Measurements from ENCODE around the gene ABCG2.
"Not testable (repeated sequence)": the region's sequence is repeated elsewhere in the genome, so short reads cannot be mapped to it uniquely, and the experiment has no call there.

ABCG2 gene

DNA sequence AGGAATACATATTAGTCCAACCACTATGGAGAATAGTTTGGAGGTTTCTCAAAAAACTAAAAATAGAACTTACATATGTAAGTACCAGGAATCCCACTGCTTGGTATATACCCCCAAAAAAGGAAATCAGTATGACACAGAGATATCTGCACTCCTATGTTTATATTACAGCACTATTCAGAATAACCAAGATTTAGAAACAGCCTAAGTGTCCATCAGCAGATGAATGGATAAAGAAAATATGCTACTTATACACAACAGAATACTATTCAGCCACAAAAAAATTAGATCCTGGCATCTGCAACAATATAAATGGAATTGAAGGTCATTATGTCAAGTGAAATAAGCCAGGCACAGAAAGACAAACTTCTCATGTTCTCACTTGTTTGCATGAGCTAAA, 27.5 kb upstream of the ABCG2 start:
- Mint-ChIP-seq H3K36me3 (ENCODE audit: low read depth) (no peaks in the 10 kb centered on the region), H3K4me1 (ENCODE audit: low read depth) (peaks cover 15% of the 10 kb centered on the region), H3K27me3 (peaks cover 8% of the 10 kb centered on the region), H3K27ac (no peak overlapping the region), H3K9me3 (no peaks in the 10 kb centered on the region), H3K4me3 (no peak overlapping the region)
- DNase-seq: no peak

DNA sequence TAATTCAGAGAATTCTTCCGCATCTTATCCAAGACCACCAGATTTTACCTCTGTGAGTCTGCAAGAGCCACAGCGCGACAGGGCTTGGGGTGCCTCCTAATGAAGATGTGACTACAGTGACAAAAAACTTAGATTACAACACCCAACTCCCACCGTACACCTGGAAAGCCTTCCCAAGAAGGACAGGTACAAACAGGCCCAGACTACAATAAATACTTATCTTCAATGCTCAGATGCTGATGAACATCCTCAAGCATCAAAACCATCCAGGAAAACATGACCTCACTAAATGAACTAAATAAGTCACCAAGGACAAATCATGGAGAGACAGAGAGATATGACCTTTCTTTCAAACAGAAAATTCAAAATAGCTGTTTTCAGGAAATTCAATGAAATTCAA, 20.8 kb upstream of the ABCG2 start:
- Mint-ChIP-seq H3K4me1 (ENCODE audit: low read depth) (peaks cover 7% of the 10 kb centered on the region), H3K9me3 (peaks cover 3% of the 10 kb centered on the region), H3K36me3 (ENCODE audit: low read depth) (no peaks in the 10 kb centered on the region), H3K27me3 (peaks cover 23% of the 10 kb centered on the region), H3K4me3 (no peak overlapping the region), H3K27ac (no peak overlapping the region)
- DNase-seq: no peak

DNA sequence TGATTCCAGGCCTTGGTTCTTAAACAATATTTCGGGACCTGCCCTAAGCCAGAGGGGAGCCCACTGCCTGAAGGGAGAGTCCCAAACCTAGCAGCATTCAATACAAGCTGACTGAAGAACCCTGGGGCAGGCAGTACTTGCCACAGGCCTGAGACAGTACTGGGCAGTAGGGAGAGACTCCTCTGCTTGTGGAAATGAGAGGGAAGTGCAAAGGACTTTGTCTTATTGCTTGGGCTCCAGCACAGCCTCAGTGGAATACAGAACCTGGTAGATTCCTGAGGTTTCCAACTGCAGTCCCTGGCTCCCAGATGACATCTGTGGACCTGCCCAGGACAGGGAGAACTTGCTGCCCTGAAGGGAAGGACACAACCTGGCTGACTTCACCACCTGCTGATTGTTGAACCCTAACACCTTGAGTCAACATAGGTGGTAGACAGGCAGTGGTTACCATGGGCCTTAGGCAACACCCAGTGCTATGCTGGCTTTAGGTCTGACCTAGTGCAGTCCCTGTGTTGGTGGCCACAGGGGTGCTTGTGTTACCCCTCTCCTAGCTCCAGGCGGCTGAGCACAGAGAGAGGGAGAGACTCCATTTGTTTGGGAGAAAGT, 20.3 kb upstream of the ABCG2 start:
- DNase-seq: no peak
- Mint-ChIP-seq H3K36me3 (ENCODE audit: low read depth) (no peaks in the 10 kb centered on the region), H3K4me1 (ENCODE audit: low read depth) (peaks cover 7% of the 10 kb centered on the region), H3K27me3 (peaks cover 23% of the 10 kb centered on the region), H3K27ac (no peak overlapping the region), H3K4me3 (no peak overlapping the region), H3K9me3 (peaks cover 3% of the 10 kb centered on the region)

DNA sequence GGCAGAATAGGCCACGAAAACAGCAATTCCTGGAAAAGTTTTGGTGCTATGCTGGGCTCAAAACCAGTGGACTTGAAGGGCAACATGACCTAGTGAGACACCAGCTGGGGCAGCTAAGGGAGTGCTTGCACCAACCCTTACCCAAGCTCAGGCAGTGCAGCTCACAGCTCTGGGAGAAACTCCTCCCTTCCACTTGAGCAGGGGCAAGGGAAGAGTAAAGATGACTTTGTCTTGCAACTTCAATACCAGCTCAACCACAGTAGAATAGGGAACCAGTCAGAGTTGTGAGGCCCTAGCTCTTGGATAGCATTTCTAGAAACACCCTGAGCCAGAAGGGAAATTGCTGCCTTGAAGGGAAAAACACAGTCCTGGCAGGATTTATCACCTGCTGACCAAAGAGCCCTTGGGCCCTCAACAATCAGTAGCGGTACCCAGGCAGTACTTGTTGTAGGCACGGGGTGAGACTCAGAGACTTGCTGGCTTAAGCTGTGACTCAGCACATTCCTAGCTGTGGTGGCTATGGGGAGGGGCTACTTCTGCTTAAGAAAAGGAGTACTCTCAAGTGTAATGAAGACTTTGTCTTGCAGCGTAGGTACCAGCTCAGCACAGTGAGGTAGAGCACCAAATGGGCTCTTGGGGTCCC, 19.7 kb upstream of the ABCG2 start:
- no peak for DNase-seq
- Mint-ChIP-seq H3K27me3 (peaks cover 23% of the 10 kb centered on the region), H3K36me3 (ENCODE audit: low read depth) (no peaks in the 10 kb centered on the region), H3K4me3 (no peak overlapping the region), H3K9me3 (peaks cover 3% of the 10 kb centered on the region), H3K4me1 (ENCODE audit: low read depth) (peaks cover 7% of the 10 kb centered on the region), H3K27ac (no peak overlapping the region)

DNA sequence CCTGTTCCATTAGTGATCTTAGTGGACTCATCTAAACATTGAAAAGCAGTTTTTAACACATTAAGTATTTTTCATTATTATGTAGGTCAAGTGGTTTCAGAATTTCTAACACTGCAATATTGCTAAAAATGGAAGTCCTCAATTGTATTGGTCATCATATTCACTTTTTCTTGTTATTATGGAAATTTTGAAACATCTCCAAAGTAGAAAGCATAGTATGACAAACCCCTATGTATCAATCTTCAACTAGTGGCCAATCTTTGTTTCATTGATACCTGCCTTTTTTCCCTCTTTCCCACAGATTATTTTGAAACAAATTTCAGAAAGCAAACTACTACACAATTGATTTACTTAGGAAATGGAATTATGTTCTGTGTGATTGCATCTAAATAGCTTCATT, 14.5 kb upstream of the ABCG2 start:
- Mint-ChIP-seq H3K27me3 (peaks cover 9% of the 10 kb centered on the region), H3K4me1 (ENCODE audit: low read depth) (peaks cover 8% of the 10 kb centered on the region), H3K4me3 (no peak overlapping the region), H3K36me3 (ENCODE audit: low read depth) (no peaks in the 10 kb centered on the region), H3K27ac (no peak overlapping the region), H3K9me3 (no peaks in the 10 kb centered on the region)
- DNase-seq: no peak

DNA sequence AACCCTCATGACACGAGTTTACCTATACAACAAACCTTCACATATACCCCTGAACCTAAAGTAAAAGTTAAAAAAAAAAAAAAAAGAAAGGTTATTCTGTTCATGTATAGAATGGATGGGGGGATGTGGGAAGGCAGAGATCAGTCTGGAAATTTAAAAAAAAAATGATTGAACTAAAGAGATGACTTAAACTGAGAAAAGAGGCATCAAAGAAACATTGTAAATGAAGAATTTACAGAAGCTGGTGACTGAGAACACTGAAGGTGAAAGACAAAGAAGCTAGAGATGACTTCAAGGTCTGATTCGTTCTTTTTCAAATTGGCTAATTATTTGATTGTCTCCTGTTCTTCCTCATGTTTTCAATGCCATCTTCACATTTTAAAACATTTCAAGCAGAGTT, 12.8 kb upstream of the ABCG2 start:
- H3K4me1 Mint-ChIP-seq (ENCODE audit: low read depth): peaks cover 8% of the 10 kb centered on the region
- H3K27ac Mint-ChIP-seq: no peak overlapping the region
- no peaks in the 10 kb centered on the region for H3K9me3 Mint-ChIP-seq
- no peaks in the 10 kb centered on the region for H3K27me3 Mint-ChIP-seq
- no peaks in the 10 kb centered on the region for H3K36me3 Mint-ChIP-seq (ENCODE audit: low read depth)
- no peak for DNase-seq
- H3K4me3 Mint-ChIP-seq: no peak overlapping the region

DNA sequence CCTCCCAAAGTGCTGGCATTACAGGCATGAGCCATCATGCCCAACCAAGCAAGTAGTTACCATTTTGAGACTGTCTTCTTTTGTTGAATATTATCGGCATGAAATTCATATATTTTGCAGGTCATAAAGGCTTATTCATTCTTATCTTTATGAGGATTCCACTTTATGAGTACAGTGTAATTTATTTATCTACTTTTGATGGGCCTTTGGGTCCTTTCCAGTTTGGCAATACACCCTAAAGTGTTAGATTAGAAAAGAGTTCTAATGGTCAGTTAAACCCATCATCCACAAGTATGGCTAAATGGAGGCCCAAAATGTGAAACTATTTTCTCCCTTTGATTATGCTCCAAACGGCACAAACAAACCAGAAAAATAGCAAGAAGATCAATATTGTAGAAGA, 10.9 kb upstream of the ABCG2 start:
- Mint-ChIP-seq H3K27me3 (no peaks in the 10 kb centered on the region), H3K4me1 (ENCODE audit: low read depth) (peaks cover 8% of the 10 kb centered on the region), H3K9me3 (no peaks in the 10 kb centered on the region), H3K27ac (no peak overlapping the region), H3K4me3 (no peak overlapping the region), H3K36me3 (ENCODE audit: low read depth) (no peaks in the 10 kb centered on the region)
- no peak for DNase-seq

DNA sequence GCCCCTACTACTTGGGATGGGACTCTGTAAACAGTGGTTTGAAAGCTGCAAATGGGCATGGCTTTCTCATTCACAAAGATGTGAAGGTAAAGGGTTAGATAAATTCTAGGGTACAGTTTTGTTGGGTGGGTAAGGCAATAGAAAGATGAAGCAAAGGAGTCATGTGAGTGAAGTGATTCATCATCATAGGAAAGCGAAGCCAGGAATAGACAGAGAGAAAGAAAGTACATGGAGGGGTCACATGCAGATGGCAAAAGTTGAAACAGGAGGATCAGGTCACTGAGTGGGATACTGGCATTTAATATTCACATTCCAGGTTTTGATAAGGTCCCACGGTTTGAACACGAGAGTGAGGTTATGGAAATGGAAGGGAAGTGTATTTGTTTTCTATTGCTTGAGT, 8.2 kb upstream of the ABCG2 start:
- Mint-ChIP-seq H3K4me1 (ENCODE audit: low read depth) (peaks cover 1% of the 10 kb centered on the region), H3K9me3 (no peaks in the 10 kb centered on the region), H3K27ac (no peak overlapping the region), H3K36me3 (ENCODE audit: low read depth) (no peaks in the 10 kb centered on the region), H3K27me3 (no peaks in the 10 kb centered on the region), H3K4me3 (no peak overlapping the region)
- no peak for DNase-seq

DNA sequence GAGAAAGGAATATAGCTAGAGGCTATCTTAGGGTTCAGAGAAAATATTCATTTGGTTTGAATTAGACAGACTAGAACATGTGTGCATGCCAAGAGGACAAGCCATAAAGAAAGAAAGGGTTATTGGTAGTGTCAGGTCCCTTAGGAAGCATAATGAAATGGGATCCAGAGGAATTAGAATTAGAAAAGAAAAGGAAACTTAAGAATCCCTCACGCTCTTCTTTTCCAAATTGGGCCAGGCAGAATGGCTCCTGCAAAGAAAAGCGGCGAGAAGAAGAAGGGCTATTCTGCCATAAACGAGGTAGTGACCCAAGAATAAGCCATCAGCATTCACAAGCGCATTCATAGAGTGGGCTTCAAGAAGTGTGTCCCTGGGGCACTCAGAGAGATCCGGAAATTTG, 4.9 kb upstream of the ABCG2 start:
- Mint-ChIP-seq H3K27ac (no peak overlapping the region), H3K4me3 (no peak overlapping the region), H3K36me3 (ENCODE audit: low read depth) (no peaks in the 10 kb centered on the region), H3K27me3 (peaks cover 8% of the 10 kb centered on the region), H3K4me1 (ENCODE audit: low read depth) (peaks cover 8% of the 10 kb centered on the region), H3K9me3 (no peaks in the 10 kb centered on the region)
- no peak for DNase-seq

DNA sequence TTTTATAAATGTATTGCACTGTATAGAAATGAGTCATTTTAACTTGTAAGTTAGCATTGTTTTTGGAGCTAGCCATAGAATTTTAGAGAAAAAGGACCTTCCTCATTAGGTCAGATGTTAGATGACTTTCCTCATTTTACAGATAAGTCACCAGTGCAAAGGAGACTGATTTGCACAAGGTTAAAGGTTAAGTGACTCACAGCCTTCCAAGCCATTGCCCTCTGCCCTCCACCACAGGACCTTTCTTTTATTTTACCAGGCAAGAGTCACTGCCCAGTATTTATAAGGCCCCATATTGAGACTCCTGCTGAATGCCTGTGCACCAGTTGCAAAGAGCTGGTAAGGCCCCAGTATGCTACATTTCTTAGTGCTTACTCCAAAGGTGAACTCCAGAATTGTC, 4.2 kb upstream of the ABCG2 start:
- Mint-ChIP-seq H3K27ac (no peak overlapping the region), H3K4me1 (ENCODE audit: low read depth) (peaks cover 15% of the 10 kb centered on the region), H3K27me3 (peaks cover 14% of the 10 kb centered on the region), H3K9me3 (no peaks in the 10 kb centered on the region), H3K4me3 (no peak overlapping the region), H3K36me3 (ENCODE audit: low read depth) (no peaks in the 10 kb centered on the region)
- no peak for DNase-seq

DNA sequence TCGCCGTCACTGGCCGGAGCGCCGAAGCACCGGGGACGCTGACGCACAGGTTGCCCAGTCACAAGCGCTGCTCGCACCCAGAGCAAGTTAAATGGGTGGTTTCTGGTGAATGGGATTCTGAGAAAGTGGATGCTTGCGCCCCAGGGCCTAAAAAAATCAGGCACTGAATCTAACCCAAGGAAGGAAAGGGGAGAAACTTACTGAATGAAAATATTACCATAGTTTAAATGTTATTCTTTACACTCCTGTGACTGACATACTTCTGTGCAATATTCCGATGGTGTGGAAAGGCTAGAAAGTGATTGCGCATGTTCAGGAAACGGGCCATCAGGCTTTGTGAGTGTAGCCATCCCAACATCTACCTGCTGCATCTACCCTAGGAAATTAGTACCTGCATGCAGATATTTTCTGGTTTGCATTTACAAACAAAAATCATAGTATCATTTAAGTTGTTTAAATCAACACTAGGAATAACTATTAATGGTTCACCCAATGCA, 838 bp upstream of the ABCG2 start:
- Mint-ChIP-seq H3K27ac (peak overlapping the region; percentile 37), H3K36me3 (ENCODE audit: low read depth) (no peaks in the 10 kb centered on the region), H3K9me3 (no peaks in the 10 kb centered on the region)

DNA sequence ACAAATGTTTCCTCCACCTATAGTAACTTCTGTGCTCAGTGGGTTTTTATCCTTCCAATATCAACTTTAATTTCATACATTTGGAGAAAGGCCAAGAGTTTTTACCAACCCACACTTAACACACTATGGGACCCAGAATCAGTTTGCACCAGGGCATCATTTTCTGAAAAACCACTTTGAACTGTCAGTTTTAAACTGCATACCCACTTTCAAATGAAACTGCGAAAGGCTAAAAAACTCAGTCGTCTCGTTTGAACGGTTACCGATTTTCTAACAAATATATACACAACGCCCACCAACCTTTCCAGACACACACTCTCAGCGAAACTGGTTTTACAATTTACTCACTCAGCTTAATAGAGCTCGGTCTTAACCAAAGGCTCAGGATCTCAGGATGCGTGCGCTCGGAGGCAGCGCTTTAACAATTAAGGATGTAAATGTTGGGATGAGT, 376 bp downstream of the ABCG2 start:
- Mint-ChIP-seq H3K27me3 (peaks cover 26% of the 10 kb centered on the region), H3K4me3 (peak overlapping the region; percentile 78), H3K27ac (peak overlapping the region; percentile 84), H3K4me1 (ENCODE audit: low read depth) (peaks cover 17% of the 10 kb centered on the region), H3K36me3 (ENCODE audit: low read depth) (no peaks in the 10 kb centered on the region), H3K9me3 (no peaks in the 10 kb centered on the region)
- no peak for DNase-seq

More for the DNA sequence above, 838 bp upstream of the ABCG2 start:
- Mint-ChIP-seq H3K4me1 (ENCODE audit: low read depth) (peaks cover 17% of the 10 kb centered on the region), H3K4me3 (peak overlapping the region; percentile 78), H3K27me3 (peaks cover 26% of the 10 kb centered on the region)
- no peak for DNase-seq

DNA sequence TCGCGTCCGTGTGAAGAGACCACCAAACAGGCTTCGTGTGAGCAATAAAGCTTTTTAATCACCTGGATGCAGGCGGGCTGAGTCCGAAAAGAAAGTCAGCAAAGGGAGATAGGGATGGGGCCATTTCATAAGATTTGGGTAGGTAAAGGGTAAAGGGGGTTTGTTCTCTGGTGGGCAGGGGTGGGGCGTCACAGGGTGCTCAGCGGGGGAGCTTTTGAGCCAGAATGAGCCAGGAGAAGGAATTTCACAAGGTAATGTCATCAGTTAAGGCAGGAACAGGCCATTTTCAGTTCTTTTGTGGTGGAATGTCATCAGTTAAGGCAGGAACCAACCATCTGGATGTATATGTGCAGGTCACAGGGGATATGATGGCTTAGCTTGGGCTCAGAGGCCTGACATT, 6.1 kb downstream of the ABCG2 start:
- H3K36me3 Mint-ChIP-seq (ENCODE audit: low read depth); H3K9me3 Mint-ChIP-seq; H3K4me1 Mint-ChIP-seq (ENCODE audit: low read depth); H3K27ac Mint-ChIP-seq; DNase-seq; H3K4me3 Mint-ChIP-seq: not testable (repeated sequence)
- peaks cover 10% of the 10 kb centered on the region for H3K27me3 Mint-ChIP-seq

DNA sequence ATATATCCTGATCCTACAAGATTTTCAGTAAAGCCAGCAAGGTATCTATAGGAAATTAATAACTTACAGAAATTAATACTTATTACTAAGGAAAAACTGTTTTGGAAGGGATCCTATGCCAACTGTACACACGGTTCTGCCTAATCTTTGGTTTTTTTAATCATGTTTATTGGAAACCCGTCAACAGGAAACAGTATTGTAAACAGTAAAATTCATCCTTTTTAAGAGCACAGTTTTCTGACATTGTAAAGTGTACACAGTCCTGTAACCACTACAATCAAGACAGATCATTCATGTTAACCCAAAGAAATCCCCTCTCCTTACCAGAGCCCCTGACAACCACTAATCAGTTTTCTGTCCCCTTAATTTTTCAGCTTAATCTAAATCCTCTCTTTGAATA, 9.9 kb downstream of the ABCG2 start:
- Mint-ChIP-seq H3K36me3 (ENCODE audit: low read depth) (no peaks in the 10 kb centered on the region), H3K9me3 (no peaks in the 10 kb centered on the region), H3K27ac (no peak overlapping the region), H3K4me3 (no peak overlapping the region), H3K4me1 (ENCODE audit: low read depth) (no peaks in the 10 kb centered on the region), H3K27me3 (no peaks in the 10 kb centered on the region)
- no peak for DNase-seq

DNA sequence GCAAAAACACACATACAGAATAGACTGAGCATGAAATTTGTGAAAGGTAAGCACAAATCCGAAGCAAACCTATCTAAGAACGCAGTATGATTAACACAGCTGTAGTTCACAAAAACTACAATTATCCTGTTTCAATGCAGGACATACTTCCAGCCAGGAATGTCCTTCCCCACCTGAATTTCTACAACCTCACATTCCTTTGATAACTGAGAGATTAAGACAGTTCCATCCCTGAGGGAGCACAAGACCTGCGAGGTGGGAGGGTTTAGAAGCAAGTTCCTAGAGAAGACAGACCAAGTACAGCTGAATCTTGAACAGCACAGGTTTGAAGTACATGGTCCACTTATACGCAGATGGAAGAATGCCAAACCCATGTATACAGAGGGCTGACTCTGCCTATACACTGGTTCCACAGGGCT, 10.6 kb downstream of the ABCG2 start:
- H3K9me3 Mint-ChIP-seq: no peaks in the 10 kb centered on the region
- no peaks in the 10 kb centered on the region for H3K27me3 Mint-ChIP-seq
- no peaks in the 10 kb centered on the region for H3K4me1 Mint-ChIP-seq (ENCODE audit: low read depth)
- no peak overlapping the region for H3K27ac Mint-ChIP-seq
- no peak overlapping the region for H3K4me3 Mint-ChIP-seq
- DNase-seq: no peak
- H3K36me3 Mint-ChIP-seq (ENCODE audit: low read depth): no peaks in the 10 kb centered on the region
